PC-3 (cell line): Measurements from ENCODE around the gene PPP1R16B. TPM values are rescaled to one million over a fixed set of nuclear protein-coding genes. Genes with fewer than 3 reads are reported as not detected.

Experiments
- ATAC-seq: fragments of 200-7000 bp; cut with Tn5 transposase; 2 replicates; pipeline ENCODE4 v1.9.1; 2020; ENCODE audit warnings: mild to moderate bottlenecking, moderate library complexity
- BruUV-seq: library from RNA; stranded (reverse); fragments of 400-500 nt; replicated peaks from 2 replicates; lab custom pipeline; 2021; lab: Mats Ljungman, UMichigan
- CTCF ChIA-PET: fragments of 300-600 bp; sonication (Branson Sonifier 250); formaldehyde crosslinking; loops from one replicate; lab custom pipeline; 2022; ENCODE audit warnings: antibody characterized with exemption; lab: Charles Lee
- POLR2A ChIA-PET: fragments of 300-600 bp; sonication (Branson Sonifier 250); formaldehyde crosslinking; loops from one replicate; lab custom pipeline; 2022; ENCODE audit warnings: antibody characterized with exemption; ENCODE audit not compliant: unreplicated experiment; lab: Charles Lee
- DNase-seq: peaks from one replicate; pipeline ENCODE4 v3.0.0-alpha.2; 2015
- H2AFZ ChIP-seq: fragments of 300-600 bp; sonication (generic); 2 replicates; pipeline ENCODE4 v1.6.0; 2016; ENCODE audit warnings: antibody characterized with exemption, low read length
- H3F3A ChIP-seq: fragments of 300-600 bp; sonication (generic); one replicate; pipeline ENCODE4 v1.6.0; 2017; ENCODE audit warnings: antibody characterized with exemption, low read length, control low read depth, mild to moderate bottlenecking; ENCODE audit not compliant: unreplicated experiment
- H3K27ac ChIP-seq: fragments of 300-600 bp; sonication (generic); 2 replicates; pipeline ENCODE4 v1.5.1; 2016; ENCODE audit warnings: mild to moderate bottlenecking, low read length
- H3K27me3 ChIP-seq: fragments of 300-600 bp; sonication (generic); 2 replicates; pipeline ENCODE4 v1.6.1; 2016; ENCODE audit warnings: low read length, mixed read lengths
- H3K36me3 ChIP-seq: fragments of 300-600 bp; sonication (generic); 2 replicates; pipeline ENCODE4 v1.6.1; 2016; ENCODE audit warnings: low read depth, mixed run types, low read length, mixed read lengths
- H3K4me1 ChIP-seq: fragments of 300-600 bp; sonication (generic); 2 replicates; pipeline ENCODE4 v1.5.1; 2016; ENCODE audit warnings: low read length; ENCODE audit not compliant: insufficient read depth
- H3K4me2 ChIP-seq: fragments of 300-600 bp; sonication (generic); 2 replicates; pipeline ENCODE4 v1.6.0; 2016; ENCODE audit warnings: low read length
- H3K4me3 ChIP-seq: fragments of 300-600 bp; sonication (generic); 2 replicates; pipeline ENCODE4 v1.5.1; 2016; ENCODE audit warnings: mild to moderate bottlenecking, low read length, mixed read lengths
- H3K79me2 ChIP-seq: fragments of 300-600 bp; sonication (generic); 2 replicates; pipeline ENCODE4 v1.6.1; 2017; ENCODE audit warnings: low read length, mixed read lengths
- H3K9ac ChIP-seq: fragments of 300-600 bp; sonication (generic); 2 replicates; pipeline ENCODE4 v1.6.0; 2016; ENCODE audit warnings: mild to moderate bottlenecking, low read length
- H3K9me2 ChIP-seq: fragments of 300-600 bp; sonication (generic); replicated peaks from 2 replicates; pipeline ENCODE4 v1.6.1; 2016; ENCODE audit warnings: mixed run types, low read length, mixed read lengths
- H3K9me3 ChIP-seq: fragments of 300-600 bp; sonication (generic); 2 replicates; pipeline ENCODE4 v1.6.1; 2016; ENCODE audit warnings: low read length, mixed read lengths
- H4K20me1 ChIP-seq: fragments of 300-600 bp; sonication (generic); 2 replicates; pipeline ENCODE4 v1.6.1; 2016; ENCODE audit warnings: low read length, mixed read lengths
- EZH2 ChIP-seq: fragments of 300-600 bp; sonication (generic); IDR thresholded peaks from one replicate; pipeline ENCODE4 v1.6.1; 2017; ENCODE audit warnings: antibody characterized with exemption, mild to moderate bottlenecking, low read length; ENCODE audit not compliant: unreplicated experiment
- EZH2phosphoT487 ChIP-seq: fragments of 300-600 bp; sonication (generic); IDR thresholded peaks from 2 replicates; pipeline ENCODE4 v1.6.1; 2018; ENCODE audit warnings: mild to moderate bottlenecking, antibody characterized with exemption, low read length, borderline replicate concordance
- intact Hi-C: fragments of 100-400 bp; cut with micrococcal nuclease; formaldehyde crosslinking; loops from 2 replicates; pipeline ENCODE4 v1.9.0; 2023
- total RNA-seq: library from RNA; depleted of rRNA; stranded (reverse); fragments of >200 nt; gene quantifications from 2 replicates; pipeline ENCODE4 v1.2.3, GENCODE V29; 2014; rRNA removed
- TF ChIP-seq, protein P1 (sequence below): fragments of 300-600 bp; sonication (generic); conservative IDR thresholded peaks from 2 replicates; pipeline ENCODE4 v1.5.1; 2017; ENCODE audit warnings: antibody characterized with exemption, low read depth, mild to moderate bottlenecking, low read length

Gene PPP1R16B
- total RNA-seq, 1 experiment from 2014 or later = 0.04 TPM

DNA sequence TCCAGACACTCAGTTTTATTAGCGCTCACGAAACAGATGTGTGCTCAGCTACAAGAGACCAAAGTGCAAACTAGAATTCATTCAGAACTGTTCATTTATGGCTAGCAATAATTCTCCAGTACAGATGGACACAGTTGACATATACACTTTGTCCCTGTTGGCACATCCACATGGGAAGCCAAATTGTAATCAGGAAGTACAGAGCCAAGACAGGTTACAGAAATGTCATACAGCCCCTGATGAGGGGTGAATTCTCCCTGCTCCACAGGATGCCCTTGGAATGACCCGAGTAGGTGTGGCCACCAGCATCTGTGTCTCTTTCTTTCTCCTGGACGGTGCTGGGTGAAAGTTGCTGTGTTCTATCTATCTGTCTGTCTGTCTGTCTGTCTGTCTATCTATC, 164.2 kb downstream of the PPP1R16B start:
- TF ChIP-seq EZH2 = no peak
- TF ChIP-seq EZH2phosphoT487 = no peak
- TF ChIP-seq, protein P1, sequence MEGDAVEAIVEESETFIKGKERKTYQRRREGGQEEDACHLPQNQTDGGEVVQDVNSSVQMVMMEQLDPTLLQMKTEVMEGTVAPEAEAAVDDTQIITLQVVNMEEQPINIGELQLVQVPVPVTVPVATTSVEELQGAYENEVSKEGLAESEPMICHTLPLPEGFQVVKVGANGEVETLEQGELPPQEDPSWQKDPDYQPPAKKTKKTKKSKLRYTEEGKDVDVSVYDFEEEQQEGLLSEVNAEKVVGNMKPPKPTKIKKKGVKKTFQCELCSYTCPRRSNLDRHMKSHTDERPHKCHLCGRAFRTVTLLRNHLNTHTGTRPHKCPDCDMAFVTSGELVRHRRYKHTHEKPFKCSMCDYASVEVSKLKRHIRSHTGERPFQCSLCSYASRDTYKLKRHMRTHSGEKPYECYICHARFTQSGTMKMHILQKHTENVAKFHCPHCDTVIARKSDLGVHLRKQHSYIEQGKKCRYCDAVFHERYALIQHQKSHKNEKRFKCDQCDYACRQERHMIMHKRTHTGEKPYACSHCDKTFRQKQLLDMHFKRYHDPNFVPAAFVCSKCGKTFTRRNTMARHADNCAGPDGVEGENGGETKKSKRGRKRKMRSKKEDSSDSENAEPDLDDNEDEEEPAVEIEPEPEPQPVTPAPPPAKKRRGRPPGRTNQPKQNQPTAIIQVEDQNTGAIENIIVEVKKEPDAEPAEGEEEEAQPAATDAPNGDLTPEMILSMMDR = no peak
- no peak for DNase-seq
- Histone ChIP-seq H4K20me1 (no peaks in the 10 kb centered on the region), H3K4me3 (no peak overlapping the region), H3K27ac (peak overlapping the region; percentile 42), H2AFZ (no peak overlapping the region), H3F3A (no peaks in the 10 kb centered on the region), H3K36me3 (peaks cover 13% of the 10 kb centered on the region), H3K27me3 (no peaks in the 10 kb centered on the region), H3K4me2 (no peak overlapping the region), H3K9ac (no peak overlapping the region), H3K79me2 (peaks cover 30% of the 10 kb centered on the region), H3K9me3 (no peaks in the 10 kb centered on the region), H3K9me2 (no peaks in the 10 kb centered on the region), H3K4me1 (peaks cover 18% of the 10 kb centered on the region; the same call in 1 of the 2 replicates)
- ATAC-seq = no peak
- ChIA-PET POLR2A (interaction anchor here (1.0 kb wide), 1 partner anchor 7 kb away, joined by 5 read pairs; the partner anchor contains the start of gene DHX35), CTCF (no interaction called here)
- intact Hi-C loops = no loop called here
- BruUV-seq = no TSS peak

DNA sequence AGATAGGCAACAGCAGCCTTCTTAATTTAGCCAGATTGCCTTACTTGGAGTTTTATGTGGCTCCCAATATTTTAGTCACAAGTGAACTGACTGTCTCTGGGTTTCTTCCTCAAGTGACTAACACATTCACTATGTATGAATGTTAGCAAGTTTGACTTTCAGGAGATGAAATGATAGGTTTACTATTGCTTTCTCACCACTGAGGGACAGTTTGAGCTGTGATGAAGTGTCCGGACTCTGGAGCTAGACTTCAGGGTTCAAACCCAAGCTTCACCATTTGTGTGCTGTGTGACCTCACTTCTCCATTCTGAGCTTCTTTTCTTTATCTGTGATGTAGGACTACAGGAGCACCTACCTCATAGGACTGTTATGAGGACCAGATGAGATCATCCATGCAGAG, 164.8 kb downstream of the PPP1R16B start:
- H3K36me3 ChIP-seq = peaks cover 19% of the 10 kb centered on the region
- ATAC-seq = peak; percentile 52
- ChIA-PET CTCF (no interaction called here), POLR2A (interaction anchor here (1.0 kb wide), 1 partner anchor 8 kb away, joined by 5 read pairs; the partner anchor contains the start of gene DHX35)
- H2AFZ ChIP-seq = no peak overlapping the region
- H3K9me3 ChIP-seq = no peaks in the 10 kb centered on the region
- no peak overlapping the region for H3K9ac ChIP-seq
- H3K9me2 ChIP-seq = no peaks in the 10 kb centered on the region
- no peak overlapping the region for H3K4me2 ChIP-seq
- H4K20me1 ChIP-seq = no peaks in the 10 kb centered on the region
- DNase-seq = peak; percentile 60
- peaks cover 18% of the 10 kb centered on the region; the same call in 1 of the 2 replicates for H3K4me1 ChIP-seq
- TF ChIP-seq, protein P1 = no peak
- TF ChIP-seq EZH2 = no peak
- TF ChIP-seq EZH2phosphoT487 = no peak
- BruUV-seq = no TSS peak
- intact Hi-C loops = no loop called here
- no peaks in the 10 kb centered on the region for H3F3A ChIP-seq
- H3K4me3 ChIP-seq = no peak overlapping the region
- H3K27me3 ChIP-seq = no peaks in the 10 kb centered on the region
- H3K27ac ChIP-seq = peak overlapping the region; percentile 42
- H3K79me2 ChIP-seq = peaks cover 24% of the 10 kb centered on the region

Other genes starting within 250 kb of the PPP1R16B start
- not detected in 2 replicates for gene ADIG, start 224.5 kb upstream of the PPP1R16B start, total RNA-seq
- not detected in 2 replicates for gene ARHGAP40, start 203.9 kb upstream of the PPP1R16B start, total RNA-seq
- gene SLC32A1, start 81.2 kb upstream of the PPP1R16B start, total RNA-seq = not detected in 2 replicates
- gene ACTR5, start 57.2 kb upstream of the PPP1R16B start, total RNA-seq = 16.1 and 18.3 TPM in 2 replicates
- 69.6 and 81.4 TPM in 2 replicates for gene FAM83D, start 120.7 kb downstream of the PPP1R16B start, total RNA-seq
- gene DHX35, start 156.6 kb downstream of the PPP1R16B start, total RNA-seq = 10.1 and 12.0 TPM in 2 replicates